GM19099 (cell line): Measurements from ENCODE around the gene MEIKIN.

Experiments
- POLR2A ChIP-seq: IDR thresholded peaks from 3 replicates; pipeline ENCODE4 v1.6.1; 2011; ENCODE audit warnings: low read depth; ENCODE audit not compliant: insufficient read length; ENCODE audit errors: extremely low read depth

The MEIKIN gene, protein sequence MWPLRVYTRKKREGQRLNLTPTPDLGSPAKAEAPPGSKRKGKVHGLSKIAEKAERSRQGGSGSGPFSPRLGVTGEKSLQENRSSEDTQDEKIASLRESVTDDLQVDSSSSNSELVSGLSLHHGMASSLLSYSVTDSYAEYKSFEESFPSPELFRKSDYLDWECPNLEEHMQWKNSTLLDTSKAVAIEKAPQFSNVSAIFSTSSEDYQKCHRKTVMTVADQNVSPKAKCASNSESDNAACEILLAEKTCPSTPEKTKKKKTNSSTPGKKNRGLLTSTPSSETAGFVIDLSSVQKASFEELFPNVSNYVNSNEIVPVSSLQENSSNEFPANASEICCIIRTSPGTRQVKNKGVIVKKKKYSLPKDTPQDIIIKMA

DNA sequence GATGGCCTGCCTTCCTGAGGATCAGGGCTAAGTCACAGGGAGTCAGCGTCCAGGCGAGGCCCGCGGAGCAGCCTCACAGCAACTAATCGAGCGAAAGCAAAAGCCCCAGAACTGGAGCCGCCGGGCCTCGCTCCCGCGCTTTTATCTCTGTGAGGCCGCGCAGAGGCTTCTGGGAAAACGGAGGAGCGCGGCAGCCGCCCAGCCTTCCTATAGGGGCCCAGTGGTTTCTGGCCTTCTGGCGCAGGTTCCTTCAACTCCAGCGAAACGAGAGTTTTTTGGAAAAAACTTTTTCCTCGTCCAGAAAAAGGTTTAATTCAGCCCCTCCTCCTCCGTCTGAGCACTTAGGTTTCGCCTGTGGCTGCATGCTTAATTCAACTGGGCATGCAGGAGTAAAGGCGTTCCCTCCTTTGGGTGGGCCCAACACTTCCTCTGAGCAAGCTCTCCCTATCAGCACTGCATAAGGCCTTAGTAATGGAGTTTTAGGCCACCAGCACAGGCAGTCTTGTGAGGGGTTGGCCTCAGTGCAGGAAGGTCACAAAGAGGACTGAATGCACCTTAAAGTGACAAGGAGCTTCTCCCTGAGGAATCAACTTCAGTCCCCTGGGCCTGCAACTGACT, at the start of gene MEIKIN:
TSS of gene MEIKIN (minus strand) at position 113 of the 618 bp plus-strand sequence. CDS start 158 bp downstream, outside the sequence.
- TF ChIP-seq POLR2A = no peak

DNA sequence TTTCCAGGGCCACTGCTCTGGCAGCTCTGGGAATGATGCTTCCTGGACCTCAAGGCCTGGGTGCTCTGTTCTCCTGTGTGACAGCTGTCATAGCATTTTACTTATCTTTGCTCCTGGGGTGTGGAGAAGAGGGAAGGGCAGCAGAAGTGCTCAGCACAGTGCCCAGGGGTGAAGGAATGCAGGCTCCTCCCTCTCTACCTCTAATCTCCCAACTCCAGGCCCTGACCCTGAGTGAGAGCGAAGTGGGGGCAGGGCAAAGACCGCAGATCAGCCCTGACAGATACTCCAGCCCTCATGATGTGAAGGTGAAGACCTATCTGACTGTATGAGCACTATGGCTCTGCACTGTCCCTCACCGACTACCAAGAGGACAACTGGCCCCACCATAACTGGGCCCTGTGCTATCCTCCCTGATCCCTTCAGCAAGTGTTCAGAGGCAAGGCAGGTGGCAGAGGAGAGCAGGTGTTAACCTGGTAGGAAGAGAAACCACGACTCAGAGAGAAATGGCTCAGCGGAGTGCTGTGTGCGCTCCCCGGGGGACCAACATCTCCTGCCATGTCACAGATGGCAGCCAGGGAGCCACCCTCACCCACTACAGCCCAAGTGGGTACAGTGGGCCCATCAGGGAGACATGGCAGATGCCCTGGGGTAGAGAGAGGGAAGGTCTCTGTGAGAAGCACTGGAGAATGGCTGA, 49.2 kb upstream of the MEIKIN start:
- no peak for TF ChIP-seq POLR2A

DNA sequence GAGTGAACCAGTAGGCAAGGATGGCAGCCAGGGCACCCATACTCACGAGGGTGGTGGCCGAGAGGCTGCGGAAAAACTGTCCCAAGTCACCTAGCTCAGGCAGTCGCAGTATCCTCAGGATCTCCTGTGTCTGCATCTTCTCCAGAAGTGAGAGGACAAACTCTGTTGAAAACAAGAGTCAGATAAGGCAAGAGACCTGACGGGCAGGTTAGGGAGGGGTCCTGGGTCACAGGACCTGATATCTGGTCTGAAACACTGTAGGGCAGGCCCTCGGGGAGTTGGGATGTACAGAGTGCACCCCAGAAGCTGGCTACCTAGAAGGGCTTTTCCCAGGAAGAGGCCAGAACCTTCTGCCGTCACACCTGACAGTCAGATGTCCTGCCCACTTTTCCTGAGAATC, 48.6 kb upstream of the MEIKIN start:
- TF ChIP-seq POLR2A = no peak

DNA sequence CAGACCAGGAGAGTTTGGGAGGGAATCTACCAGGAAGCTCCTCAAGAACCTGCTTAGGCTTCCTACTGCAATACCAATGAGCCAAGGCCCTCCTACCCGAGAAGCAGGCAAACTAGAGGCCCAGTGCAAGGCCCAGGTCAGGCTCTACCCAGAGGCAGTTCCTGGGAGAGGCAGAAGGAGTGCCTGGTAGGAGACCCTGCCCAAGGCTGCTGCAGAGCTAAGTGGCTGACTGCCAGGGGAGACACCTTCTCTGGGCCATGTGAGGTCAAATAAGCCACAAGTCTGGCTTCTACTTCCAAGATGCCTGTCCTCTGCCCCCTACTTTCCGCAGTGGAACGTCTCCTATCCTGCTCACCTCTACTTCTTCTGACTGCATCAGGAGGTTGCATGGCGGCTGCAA, 48.2 kb upstream of the MEIKIN start:
- TF ChIP-seq POLR2A = no peak

DNA sequence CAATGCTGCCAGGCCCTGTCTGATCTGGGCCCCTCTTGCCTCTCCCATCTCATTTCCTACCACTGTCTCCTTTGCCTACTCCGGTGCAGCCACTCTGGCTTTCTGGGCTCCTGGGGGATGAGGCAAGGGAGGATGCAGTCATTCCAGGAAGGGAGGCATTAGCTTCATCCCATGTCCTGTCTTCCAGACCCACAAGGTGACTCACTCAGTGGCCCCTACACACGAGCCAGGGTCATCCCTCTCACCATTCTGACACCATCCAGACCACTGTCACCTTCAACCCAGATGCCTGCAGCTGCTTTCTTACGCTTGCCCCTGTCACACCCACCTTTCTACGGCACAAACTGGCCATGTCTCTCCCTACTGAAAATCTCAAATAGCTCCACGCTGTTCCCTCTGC, 46.9 kb upstream of the MEIKIN start:
- TF ChIP-seq POLR2A = no peak

DNA sequence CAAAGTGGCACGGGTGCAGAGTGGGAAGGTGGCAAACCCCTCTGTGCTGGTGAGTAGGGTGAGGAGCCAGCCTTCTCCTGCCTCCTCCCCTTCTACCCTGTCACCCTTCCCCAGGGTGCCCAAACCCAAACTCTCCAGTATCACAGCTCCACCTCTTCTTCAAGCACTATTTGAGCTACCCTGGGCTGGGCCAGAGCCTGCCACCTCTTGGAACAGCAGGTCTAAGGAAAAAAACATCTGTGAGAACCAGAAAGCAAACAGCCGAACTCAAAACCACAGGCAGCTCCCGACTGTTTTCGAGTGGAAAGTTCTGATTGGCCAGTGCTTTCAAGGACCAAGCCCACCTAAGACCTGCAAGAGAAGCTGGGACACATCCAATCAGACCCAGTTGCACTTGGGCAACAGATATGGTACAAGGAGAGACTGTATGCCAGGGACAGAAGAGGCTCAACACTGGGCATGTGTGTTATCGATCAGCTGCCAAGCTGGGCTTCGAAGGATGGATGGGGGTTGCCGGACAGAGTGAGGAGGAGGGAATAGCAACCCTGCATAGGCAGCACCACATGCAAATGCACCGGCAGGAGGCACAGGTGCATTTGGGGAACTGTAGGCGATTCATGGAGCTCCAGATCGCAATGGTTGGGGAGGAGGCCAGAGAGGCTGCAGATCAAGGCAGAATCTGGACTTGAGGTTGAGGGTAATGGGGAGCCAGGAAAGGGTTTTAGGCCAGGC, 46.3 kb upstream of the MEIKIN start:
- no peak for TF ChIP-seq POLR2A

DNA sequence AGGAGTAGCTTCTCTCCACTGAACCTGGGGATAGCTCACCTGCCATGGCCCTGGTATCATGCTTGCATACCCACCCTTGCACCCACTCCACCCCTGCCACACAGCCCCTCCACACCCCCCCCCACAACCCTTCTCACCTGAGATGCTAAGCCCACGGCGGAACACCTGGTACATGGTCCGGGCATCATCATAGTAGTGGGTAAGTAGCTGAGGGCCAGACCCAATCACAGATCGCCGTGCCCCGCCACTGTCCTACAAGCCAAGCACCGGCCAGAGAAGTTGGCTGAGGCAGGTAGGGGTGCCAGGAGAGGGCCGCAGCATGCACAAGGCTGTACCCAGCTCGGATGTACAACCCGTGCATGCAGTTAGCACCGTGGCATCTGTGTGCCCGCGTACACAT, 45.3 kb upstream of the MEIKIN start:
- TF ChIP-seq POLR2A = no peak

DNA sequence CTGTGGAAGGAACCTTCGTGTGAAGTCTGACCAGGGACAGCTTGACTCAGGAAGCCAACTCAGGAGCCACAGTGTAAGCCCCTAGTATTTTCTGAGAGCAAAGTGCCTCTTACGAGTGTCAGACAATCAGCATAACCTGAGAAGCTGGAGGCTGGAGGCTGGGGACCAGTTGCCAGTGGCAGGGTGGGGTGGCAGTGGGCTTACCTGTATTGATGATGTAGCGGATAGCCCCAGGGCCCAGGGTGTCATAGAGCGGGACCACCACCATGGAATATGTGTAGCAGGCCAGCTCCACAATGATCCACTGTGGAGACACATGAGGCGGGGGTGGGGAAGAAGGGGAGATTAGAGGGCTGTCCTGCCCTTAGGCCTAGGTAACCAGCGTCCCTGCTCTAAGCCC, 43.1 kb upstream of the MEIKIN start:
- TF ChIP-seq POLR2A = no peak

DNA sequence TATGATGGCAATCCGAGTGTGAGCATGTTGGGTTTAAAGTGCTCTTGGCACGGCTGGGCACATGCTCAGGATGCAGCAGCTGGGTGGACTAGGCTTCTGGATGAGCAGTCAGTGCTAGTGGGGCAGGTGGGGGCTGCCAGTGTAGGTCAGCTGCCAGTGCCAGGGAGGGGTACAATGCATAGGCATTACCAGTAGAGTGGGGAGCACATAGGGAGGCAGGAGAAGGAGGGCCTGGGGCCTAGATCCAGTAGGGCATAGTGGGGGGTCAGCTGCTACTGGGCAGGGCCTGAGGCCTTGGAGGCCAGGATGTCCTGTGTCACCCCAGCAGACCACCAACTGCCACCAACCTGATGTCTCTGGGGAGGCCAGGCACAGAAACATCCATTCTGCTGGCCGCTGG, 41.8 kb upstream of the MEIKIN start:
- TF ChIP-seq POLR2A = no peak

DNA sequence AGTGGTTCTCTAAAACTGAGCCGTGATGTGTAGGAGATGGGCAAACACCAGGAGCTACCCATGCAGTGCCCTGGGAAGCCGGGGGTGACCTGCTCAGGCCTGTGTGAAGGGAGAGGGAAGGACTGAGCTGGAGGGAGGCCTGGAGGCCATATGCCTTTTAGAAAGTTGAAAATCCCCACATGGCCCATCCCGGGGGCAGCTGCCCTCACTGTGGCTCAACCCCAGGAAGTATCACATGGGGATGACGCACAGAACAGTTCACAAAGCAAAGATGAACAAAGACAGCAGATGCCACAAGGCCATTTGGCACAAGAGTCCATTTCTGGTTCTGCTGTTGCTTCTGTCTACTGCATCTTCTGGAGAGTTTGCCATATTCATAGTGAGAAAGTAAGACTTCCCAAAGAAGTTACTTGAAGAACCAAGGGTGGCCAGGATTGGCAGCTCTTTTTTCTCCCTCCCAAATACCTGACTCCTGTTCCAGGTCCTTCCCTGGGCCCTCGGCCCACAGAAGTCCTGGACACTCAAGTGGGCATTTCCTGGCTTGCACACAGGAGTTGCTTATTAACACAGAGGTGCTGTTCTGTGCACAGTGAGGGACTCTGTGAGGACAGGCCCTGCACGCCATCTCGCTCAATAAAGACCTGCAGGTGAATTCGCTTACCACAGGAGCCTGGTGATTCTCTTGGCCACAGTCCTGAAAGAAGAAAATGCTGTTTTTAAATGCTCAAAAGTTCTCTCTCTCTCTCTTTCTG, 40.9 kb upstream of the MEIKIN start:
- TF ChIP-seq POLR2A = no peak

DNA sequence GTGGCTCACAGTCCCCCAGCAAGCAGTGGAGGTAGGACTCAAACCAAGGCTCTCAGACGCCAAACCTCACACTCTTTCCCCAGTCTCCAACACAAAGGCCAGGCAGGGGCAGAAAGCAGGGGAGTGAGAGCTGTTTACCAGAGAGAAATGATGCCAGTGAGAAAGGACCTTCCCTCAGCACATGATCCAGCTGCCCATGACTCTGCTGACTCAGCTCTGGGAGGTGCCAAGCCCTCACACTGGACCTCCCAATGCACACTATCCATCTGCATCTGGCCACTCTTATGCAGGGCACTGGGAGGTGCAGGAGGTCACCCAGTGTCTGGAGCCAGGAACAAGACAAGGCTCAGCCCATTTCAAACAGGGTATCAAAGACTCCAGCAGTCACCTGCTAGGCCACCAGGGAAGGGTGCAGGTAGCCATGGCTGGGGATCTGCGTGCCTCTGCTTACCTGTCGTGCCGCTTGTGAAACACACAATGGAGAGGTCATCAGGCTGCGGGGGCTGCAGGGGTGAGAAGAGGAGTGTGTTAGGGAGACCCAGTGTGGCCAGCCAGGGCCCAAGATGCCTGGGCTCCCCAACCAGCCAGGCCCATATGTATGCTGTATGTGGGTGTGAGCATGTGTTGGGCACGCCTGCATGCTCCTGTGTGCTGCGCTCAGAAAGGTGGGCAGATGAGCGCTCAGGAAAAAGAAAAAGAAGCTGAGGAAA, 39.6 kb upstream of the MEIKIN start:
- TF ChIP-seq POLR2A = no peak

DNA sequence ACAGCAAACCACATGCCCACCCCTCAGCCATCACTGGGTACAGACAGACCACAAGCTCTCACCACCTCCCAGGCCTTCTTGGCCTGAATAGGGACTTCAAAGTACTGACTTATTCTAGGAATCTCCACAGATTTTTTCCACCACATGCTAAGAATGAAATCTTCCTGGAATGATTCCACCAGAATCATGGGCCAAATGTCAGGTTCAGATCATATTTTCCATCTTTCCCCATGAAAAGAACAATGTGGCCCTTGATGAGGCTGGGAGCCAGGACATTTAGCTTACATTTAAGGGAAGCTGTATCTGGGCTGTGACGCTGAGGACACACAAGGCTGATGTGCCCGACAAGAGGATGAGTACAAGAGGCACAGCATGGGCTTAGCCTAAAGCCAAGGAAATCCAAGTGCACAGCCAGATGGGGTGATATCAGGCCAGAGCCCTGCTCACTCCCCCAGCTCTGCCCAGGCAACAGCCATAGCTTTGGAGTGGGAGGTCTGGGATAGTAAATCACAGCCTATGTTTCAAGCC, 37.8 kb upstream of the MEIKIN start:
- no peak for TF ChIP-seq POLR2A

DNA sequence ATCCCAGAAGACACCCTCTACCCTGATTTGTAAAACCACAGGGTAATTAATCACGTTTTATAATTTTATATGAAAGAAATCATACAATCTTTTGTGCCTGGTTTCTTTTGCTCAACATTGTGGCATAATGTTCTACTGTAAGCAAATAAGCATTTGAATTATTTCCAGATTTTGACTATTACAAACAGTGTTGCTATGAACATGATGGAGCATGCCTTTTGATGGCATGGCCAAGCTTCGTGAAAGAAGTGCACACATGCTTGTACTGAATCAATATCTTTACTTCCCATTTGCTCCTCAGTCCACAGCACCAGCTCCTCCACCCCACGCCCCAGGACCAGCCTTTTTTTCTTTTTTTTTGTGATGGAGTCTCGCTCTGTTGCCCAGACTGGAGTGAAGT, 36.1 kb upstream of the MEIKIN start:
- no peak for TF ChIP-seq POLR2A

DNA sequence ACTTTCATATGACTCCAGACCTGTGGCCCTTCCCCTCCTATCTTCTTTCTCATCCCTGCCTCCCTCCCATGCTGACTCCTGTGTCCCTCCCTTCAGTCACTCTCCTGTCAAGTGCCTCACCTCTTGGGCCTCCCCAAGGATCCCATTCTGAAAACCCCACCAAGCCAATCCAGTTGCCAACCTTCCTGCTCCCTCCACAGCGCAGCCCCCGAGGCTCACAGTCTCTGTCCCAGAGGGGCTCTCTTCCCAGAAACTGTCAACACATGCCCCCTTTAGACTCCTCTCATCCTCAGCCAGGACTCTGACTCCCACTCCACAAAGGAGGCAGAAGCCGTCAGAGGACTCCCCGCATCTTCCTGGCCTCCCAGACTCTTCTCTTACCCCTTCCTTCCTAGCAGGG, 35.2 kb upstream of the MEIKIN start:
- TF ChIP-seq POLR2A = no peak

DNA sequence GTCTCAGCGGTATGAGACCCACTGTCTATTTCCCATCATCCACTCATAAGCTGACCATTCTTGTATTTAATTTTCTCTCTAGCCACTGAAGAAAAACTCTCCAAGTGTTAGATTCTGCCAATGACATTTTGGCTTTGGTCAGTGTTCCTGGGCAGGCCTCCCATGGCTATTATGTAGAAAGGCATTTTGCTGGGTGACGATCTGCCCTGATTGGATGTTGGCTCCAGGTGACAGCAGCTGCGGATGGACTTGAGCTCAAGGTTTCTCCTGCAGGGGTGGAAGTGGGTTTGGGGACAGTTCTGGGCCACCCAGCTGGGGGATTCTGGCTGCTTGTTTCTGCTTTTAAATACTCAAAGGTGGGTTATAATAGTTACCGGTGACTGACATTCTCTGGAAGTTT, 34.4 kb upstream of the MEIKIN start:
- no peak for TF ChIP-seq POLR2A

DNA sequence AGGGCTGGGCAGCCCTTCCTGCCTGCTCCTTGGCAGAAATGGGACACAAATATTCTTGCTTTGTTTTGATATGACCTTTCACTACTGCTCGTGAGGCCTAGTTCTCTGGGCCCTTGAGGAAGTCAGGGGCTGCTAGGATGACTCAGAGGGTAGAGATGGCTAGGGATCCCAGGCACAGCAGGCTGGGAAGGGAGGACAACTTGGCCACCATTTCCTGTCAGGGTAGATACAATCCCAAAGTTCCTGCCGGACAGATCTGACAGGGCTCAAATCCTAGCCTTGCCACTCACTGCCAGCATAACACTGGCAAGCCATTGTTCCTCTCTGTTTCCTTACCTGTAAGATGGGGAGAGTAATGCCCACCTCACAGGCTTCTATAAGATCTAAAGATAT, 31.7 kb upstream of the MEIKIN start:
- TF ChIP-seq POLR2A = no peak
